KOPT-K1 (cell line): ENCODE results near the gene LRRC17.
"Not testable (repeated sequence)": the region's sequence is repeated elsewhere in the genome, so short reads cannot be mapped to it uniquely, and the experiment has no call there.

Experiments
- H3K27ac ChIP-seq: fragments of 200-600 bp; sonication (generic); 2 replicates; pipeline ENCODE4 v1.5.1; 2016; ENCODE audit warnings: antibody characterized with exemption, mild to moderate bottlenecking, low read depth, low read length; ENCODE audit not compliant: poor library complexity, severe bottlenecking
- H3K36me3 ChIP-seq: fragments of 200-600 bp; sonication (generic); 2 replicates; pipeline ENCODE4 v1.5.1; 2017; ENCODE audit warnings: antibody characterized with exemption, mild to moderate bottlenecking, low read length, moderate library complexity; ENCODE audit not compliant: insufficient read depth
- H3K9me3 ChIP-seq: fragments of 200-600 bp; sonication (generic); 2 replicates; pipeline ENCODE4 v1.5.1; 2017; ENCODE audit warnings: antibody characterized with exemption, low read length, mild to moderate bottlenecking; ENCODE audit not compliant: insufficient read depth, poor library complexity, severe bottlenecking

Gene LRRC17

DNA sequence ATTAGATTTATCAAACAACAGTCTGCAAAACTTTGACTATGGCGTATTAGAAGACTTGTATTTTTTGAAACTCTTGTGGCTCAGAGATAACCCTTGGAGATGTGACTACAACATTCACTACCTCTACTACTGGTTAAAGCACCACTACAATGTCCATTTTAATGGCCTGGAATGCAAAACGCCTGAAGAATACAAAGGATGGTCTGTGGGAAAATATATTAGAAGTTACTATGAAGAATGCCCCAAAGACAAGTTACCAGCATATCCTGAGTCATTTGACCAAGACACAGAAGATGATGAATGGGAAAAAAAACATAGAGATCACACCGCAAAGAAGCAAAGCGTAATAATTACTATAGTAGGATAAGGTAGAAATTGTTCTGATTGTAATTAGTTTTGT is 31.4 kb downstream of the LRRC17 start:
- H3K36me3 ChIP-seq = no peaks in the 10 kb centered on the region
- H3K27ac ChIP-seq = no peak overlapping the region
- no peaks in the 10 kb centered on the region for H3K9me3 ChIP-seq

GRCh38 chr7:102951839-102952238 is 39.0 kb downstream of the LRRC17 start:
- H3K36me3 ChIP-seq = no peaks in the 10 kb centered on the region
- no peak overlapping the region for H3K27ac ChIP-seq
- H3K9me3 ChIP-seq = no peaks in the 10 kb centered on the region

- Histone ChIP-seq H3K36me3 (no peaks in the 10 kb centered on the region), H3K27ac (no peak overlapping the region), H3K9me3 (no peaks in the 10 kb centered on the region)
These were observed 40.6 kb downstream of the LRRC17 start for GRCh38 chr7:102953406-102953805.

GRCh38 chr7:102954359-102954758 is 41.6 kb downstream of the LRRC17 start:
- H3K27ac ChIP-seq, H3K9me3 ChIP-seq, H3K36me3 ChIP-seq: not testable (repeated sequence)

- not testable (repeated sequence) for H3K36me3 ChIP-seq, H3K27ac ChIP-seq, H3K9me3 ChIP-seq
These were observed 45.2 kb downstream of the LRRC17 start for GRCh38 chr7:102958004-102958403.

DNA sequence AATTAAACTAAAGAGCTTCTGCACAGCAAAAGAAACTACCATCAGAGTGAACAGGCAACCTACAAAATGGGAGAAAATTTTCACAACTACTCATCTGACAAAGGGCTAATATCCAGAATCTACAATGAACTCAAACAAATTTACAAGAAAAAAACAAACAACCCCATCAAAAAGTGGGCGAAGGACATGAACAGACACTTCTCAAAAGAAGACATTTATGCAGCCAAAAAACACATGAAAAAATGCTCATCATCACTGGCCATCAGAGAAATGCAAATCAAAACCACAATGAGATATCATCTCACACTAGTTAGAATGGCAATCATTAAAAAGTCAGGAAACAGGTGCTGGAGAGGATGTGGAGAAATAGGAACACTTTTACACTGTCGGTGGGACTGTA is 49.2 kb downstream of the LRRC17 start:
- H3K27ac ChIP-seq, H3K9me3 ChIP-seq, H3K36me3 ChIP-seq: not testable (repeated sequence)

DNA sequence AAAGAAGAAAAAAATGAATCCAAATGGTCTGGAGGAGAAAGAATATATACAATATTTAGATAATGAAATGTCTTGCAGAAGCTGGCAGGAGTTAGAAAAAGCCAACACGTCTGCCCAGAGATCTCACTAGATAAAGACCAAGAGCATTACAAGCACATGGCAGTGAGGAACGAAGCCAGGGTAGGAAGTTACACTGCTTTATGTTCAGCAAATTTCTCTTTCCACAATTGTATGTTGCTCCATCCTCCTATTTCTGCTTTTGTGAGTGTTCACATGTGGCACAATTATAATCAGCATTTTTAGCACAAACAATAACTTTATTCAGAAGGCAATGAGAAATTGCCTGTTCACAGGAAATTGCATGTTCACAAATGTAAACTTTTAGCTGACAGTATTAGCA is 53.7 kb downstream of the LRRC17 start:
- H3K9me3 ChIP-seq = no peaks in the 10 kb centered on the region

GRCh38 chr7:102967798-102968197 is 55.0 kb downstream of the LRRC17 start:
- H3K9me3 ChIP-seq = no peaks in the 10 kb centered on the region
- H3K27ac ChIP-seq = no peak overlapping the region
- no peaks in the 10 kb centered on the region for H3K36me3 ChIP-seq

More for the DNA sequence above, 53.7 kb downstream of the LRRC17 start:
- Histone ChIP-seq H3K36me3 (no peaks in the 10 kb centered on the region), H3K27ac (no peak overlapping the region)

DNA sequence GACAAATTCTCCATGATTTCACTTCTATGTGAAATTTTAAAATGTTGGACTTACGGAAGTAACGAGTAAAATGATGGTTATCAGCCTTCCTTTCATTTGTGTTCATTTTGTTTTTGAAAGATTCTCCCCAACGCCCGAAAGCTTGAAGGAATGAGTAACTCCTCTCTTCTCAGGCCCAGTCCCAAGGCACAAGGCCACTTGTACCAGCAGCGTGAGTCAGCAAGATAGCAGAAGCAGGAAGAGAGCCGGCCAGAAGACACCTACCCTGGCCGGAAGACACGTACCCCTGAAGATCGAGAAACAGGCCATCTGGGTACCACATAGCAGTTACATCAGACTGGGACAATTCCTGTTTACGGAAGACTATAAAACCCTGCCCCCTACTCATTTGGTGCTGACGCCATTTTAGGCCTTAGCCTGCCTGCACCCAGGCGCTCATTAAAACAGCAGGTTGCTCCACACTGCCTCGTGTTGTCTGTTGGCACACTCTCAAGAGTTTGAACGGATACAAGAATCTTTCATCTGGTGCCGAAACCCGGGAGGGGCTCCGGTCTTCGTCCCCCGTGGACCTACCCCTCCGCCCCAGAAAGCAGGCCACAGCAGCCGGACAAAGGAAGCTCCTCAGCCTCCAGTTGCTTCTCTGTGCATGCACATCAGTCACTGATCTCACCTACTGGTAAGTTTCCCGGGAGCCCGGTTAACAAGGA is 60.4 kb downstream of the LRRC17 start:
- Histone ChIP-seq H3K36me3 (no peaks in the 10 kb centered on the region), H3K9me3 (no peaks in the 10 kb centered on the region), H3K27ac (no peak overlapping the region)

- no peak overlapping the region for H3K27ac ChIP-seq
- H3K36me3 ChIP-seq = no peaks in the 10 kb centered on the region
- no peaks in the 10 kb centered on the region for H3K9me3 ChIP-seq
These were observed 61.8 kb downstream of the LRRC17 start for GRCh38 chr7:102974366-102975236.

DNA sequence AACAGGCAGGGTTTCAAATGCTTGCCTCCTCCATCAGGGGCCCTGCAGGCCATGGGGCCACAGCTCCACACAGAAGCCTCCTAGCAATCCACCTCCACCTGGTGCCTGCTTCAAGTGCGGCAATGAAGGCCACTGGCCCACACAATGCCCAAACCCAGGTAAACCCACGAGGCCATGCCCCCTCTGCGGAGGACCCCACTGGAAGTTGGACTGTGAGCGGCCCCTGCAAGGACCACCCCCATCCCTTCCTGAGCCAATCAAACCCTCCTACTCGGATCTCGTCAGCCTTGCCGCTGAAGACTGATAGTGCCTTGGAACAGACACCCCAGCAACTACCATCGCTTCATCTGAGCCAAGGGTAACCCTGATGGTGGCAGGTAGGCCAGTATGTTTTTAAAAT is 63.1 kb downstream of the LRRC17 start:
- Histone ChIP-seq H3K36me3 (no peaks in the 10 kb centered on the region), H3K27ac (no peak overlapping the region), H3K9me3 (no peaks in the 10 kb centered on the region)

DNA sequence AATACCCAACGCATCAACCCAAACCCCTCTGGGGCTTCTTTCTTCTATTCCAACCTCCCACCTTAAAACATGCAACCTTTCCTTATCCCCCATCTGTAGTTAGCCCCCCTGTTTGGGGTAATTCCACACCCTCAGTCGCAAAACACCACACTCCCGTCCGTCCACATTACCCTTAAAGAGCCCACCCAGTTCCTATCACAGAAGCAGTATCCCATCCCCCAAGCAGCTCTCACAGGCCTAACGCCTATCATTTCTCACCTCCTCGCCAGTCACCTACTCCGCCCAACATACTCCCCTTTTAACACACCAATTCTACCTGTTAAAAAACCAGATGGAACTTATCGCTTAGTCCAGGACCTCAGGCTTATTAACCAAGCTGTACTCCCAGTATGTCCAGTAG is 63.7 kb downstream of the LRRC17 start:
- H3K27ac ChIP-seq = no peak overlapping the region

GRCh38 chr7:102977586-102977985 is 64.8 kb downstream of the LRRC17 start:
- not testable (repeated sequence) for H3K9me3 ChIP-seq, H3K27ac ChIP-seq, H3K36me3 ChIP-seq

More for the DNA sequence above, 63.7 kb downstream of the LRRC17 start:
- no peaks in the 10 kb centered on the region for H3K36me3 ChIP-seq
- no peaks in the 10 kb centered on the region for H3K9me3 ChIP-seq

- Histone ChIP-seq H3K27ac (no peak overlapping the region), H3K9me3 (no peaks in the 10 kb centered on the region), H3K36me3 (no peaks in the 10 kb centered on the region)
These were observed 65.5 kb downstream of the LRRC17 start for GRCh38 chr7:102978284-102978683.

GRCh38 chr7:102979670-102980069 is 66.9 kb downstream of the LRRC17 start:
- no peaks in the 10 kb centered on the region for H3K36me3 ChIP-seq
- H3K27ac ChIP-seq = no peak overlapping the region
- no peaks in the 10 kb centered on the region for H3K9me3 ChIP-seq

DNA sequence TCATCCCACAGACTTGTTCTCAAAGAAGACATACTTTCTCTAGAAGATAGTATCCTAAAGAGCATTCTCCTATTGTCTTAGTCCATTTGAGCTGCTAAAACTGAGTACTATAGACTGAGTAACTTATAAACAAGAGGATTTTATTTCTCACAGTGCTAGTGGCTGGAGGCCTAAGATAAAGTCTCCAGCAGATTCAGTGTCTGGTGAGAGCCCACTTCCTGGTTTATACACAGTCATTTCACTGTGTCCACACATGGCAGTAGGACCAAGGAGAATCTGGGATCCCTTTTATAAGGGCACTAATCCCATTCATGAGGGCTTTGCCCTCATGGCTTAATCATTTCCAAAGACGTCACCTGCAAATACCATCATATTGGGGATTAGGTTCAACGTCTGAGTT is 68.7 kb downstream of the LRRC17 start:
- Histone ChIP-seq H3K9me3 (no peaks in the 10 kb centered on the region), H3K36me3 (no peaks in the 10 kb centered on the region)

More for the DNA sequence above, 68.7 kb downstream of the LRRC17 start:
- no peak overlapping the region for H3K27ac ChIP-seq
